Panc1 (cell line): ENCODE measurements around the gene TSPAN5. TPM values are rescaled to one million over a fixed set of nuclear protein-coding genes. Genes with fewer than 3 reads are reported as not detected.

Experiments used
- ATAC-seq: fragments of 200-7000 bp; cut with Tn5 transposase; 2 replicates; pipeline ENCODE4 v1.9.1; 2020; ENCODE audit warnings: mild to moderate bottlenecking, moderate library complexity
- BruUV-seq: library from RNA; stranded (reverse); fragments of 400-500 nt; replicated peaks from 2 replicates; lab custom pipeline; 2021; lab: Mats Ljungman, UMichigan
- CTCF ChIA-PET: fragments of 300-600 bp; sonication (Branson Sonifier 250); formaldehyde crosslinking; loops from one replicate; lab custom pipeline; 2022; ENCODE audit warnings: antibody characterized with exemption; lab: Charles Lee
- POLR2A ChIA-PET: fragments of 300-600 bp; sonication (Branson Sonifier 250); formaldehyde crosslinking; loops from one replicate; lab custom pipeline; 2022; ENCODE audit warnings: antibody characterized with exemption; lab: Charles Lee
- DNase-seq: peaks from one replicate; pipeline ENCODE4 v3.0.0-alpha.2; 2010; ENCODE audit warnings: low read depth, low spot score
- H3K27ac ChIP-seq: 2 replicates; pipeline ENCODE4 v1.5.1; 2011; ENCODE audit warnings: mild to moderate bottlenecking, low read length, inconsistent platforms
- H3K27me3 ChIP-seq: fragments of 200-500 bp; sonication (Bioruptor generic); 2 replicates; pipeline ENCODE4 v1.6.0; 2014; ENCODE audit warnings: low read length, inconsistent platforms; ENCODE audit not compliant: control insufficient read depth, insufficient read depth
- H3K36me3 ChIP-seq: fragments of 200-500 bp; sonication (Bioruptor generic); 2 replicates; pipeline ENCODE4 v1.5.1; 2014; ENCODE audit warnings: inconsistent platforms, mild to moderate bottlenecking, low read length, moderate library complexity; ENCODE audit not compliant: control insufficient read depth, insufficient read depth
- H3K4me1 ChIP-seq: 2 replicates; pipeline ENCODE4 v1.5.1; 2011; ENCODE audit warnings: inconsistent platforms, mild to moderate bottlenecking, low read length, moderate library complexity; ENCODE audit not compliant: control insufficient read depth, insufficient read depth
- H3K4me3 ChIP-seq, 2 experiments: 2 replicates each; pipeline ENCODE4 v1.5.1; 2011 to 2012; ENCODE audit warnings: low read depth in 2 of 2, low read length in 2 of 2, mild to moderate bottlenecking in 2 of 2, inconsistent platforms in 1 of 2, moderate library complexity in 1 of 2
- H3K9me3 ChIP-seq: fragments of 200-500 bp; sonication (Bioruptor generic); 2 replicates; pipeline ENCODE4 v1.5.1; 2014; ENCODE audit warnings: low read depth, mild to moderate bottlenecking, inconsistent platforms, low read length, moderate library complexity; ENCODE audit not compliant: control insufficient read depth, insufficient read depth
- CTCF ChIP-seq: fragments of 450-650 bp; IDR thresholded peaks from 2 replicates; pipeline ENCODE4 v1.5.1; 2017; ENCODE audit warnings: mild to moderate bottlenecking
- POLR2AphosphoS5 ChIP-seq: IDR thresholded peaks from 2 replicates; pipeline ENCODE4 v1.6.1; 2012; ENCODE audit warnings: mild to moderate bottlenecking, low read depth, low read length, moderate library complexity
- REST ChIP-seq, 2 experiments: IDR thresholded peaks; 2 replicates each; pipeline ENCODE4 v1.6.1; 2011 to 2012; ENCODE audit warnings: low read depth in 2 of 2, control low read depth in 1 of 2, low read length in 1 of 2, mild to moderate bottlenecking in 1 of 2, moderate library complexity in 1 of 2; ENCODE audit not compliant: insufficient read depth in 1 of 2
- SIN3A ChIP-seq: IDR thresholded peaks from 2 replicates; pipeline ENCODE4 v1.6.1; 2012; ENCODE audit warnings: low read depth, mild to moderate bottlenecking, low read length, moderate library complexity, borderline replicate concordance; ENCODE audit not compliant: insufficient read depth
- TCF7L2 ChIP-seq: IDR thresholded peaks from 2 replicates; pipeline ENCODE4 v1.6.1; 2011; ENCODE audit warnings: mild to moderate bottlenecking, low read depth, low read length, inconsistent platforms
- in situ Hi-C: cut with HindIII; loops from 2 replicates; pipeline ENCODE4 v1.10.0; 2016; ENCODE audit warnings: low sequenced_read_pairs, low pct_unique_long_range_greater_than_20kb
- intact Hi-C: fragments of 100-400 bp; cut with micrococcal nuclease; formaldehyde crosslinking; loops from one replicate; pipeline ENCODE4 v1.10.0; 2022; ENCODE audit not compliant: unreplicated experiment
- total RNA-seq: library from RNA; stranded (reverse); gene quantifications from one replicate; pipeline ENCODE4 v1.2.1, GENCODE V29; 2021; ENCODE audit not compliant: unreplicated experiment

The TSPAN5 gene
- total RNA-seq, 1 experiment from 2014 or later: 61.9 TPM

DNA sequence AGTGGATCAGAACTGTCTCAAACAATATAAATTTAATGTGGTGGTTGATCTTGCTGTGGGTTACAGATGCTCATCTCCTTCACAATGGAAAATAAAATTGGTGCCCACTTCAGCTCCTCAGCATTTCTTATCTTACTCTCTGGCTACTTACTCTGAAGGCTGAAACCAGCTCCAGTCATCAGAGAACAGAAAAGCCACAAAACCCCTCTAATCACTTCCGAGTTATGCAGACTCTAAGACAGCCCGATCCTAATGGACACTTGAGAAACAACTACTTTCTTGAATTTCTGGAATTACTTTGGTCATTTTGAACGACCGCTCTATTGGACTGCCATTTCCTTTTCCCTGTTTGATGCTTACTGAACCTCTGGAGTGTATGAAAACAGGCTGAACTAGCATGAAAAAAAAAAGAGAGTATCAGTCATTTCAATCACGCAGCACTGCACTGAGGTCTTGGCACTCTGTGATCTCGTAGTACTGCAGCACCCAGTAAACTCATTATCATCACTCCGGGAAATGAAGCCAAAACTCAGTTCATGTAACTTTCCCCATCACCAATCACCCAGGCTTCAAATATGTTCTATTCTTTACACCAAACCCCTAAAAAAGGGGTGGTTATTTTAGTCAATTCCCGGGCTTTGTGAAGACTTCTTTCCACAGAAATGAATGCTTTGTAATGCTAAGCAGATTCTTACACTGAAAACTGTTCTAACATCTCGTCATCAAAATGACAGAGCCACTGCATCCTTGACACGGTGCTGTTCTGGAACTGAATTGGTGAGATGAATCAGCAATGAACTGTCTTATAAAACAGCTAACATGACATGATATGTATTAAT is 54.5 kb downstream of the TSPAN5 start:
- ChIA-PET CTCF (no interaction called here), POLR2A (no interaction called here)
- no peak for TF ChIP-seq SIN3A
- no peak for TF ChIP-seq CTCF
- TF ChIP-seq TCF7L2: no peak
- no peak for TF ChIP-seq REST (IDR thresholded peaks at IDR 0.05; ENCODE audit: insufficient read depth in 1 of 2, low read depth in 2 of 2, low read length in 1 of 2)
- no peak for TF ChIP-seq POLR2AphosphoS5
- intact Hi-C loops: no loop called here
- Histone ChIP-seq H3K36me3 (no peaks in the 10 kb centered on the region; the same call in 1 of the 2 replicates), H3K27ac (no peak overlapping the region), H3K27me3 (no peaks in the 10 kb centered on the region), H3K9me3 (peaks cover 9% of the 10 kb centered on the region; the same call in 1 of the 2 replicates), H3K4me3 (no peak overlapping the region), H3K4me1 (no peaks in the 10 kb centered on the region)
- in situ Hi-C loops: no loop called here
- BruUV-seq: no TSS peak
- no peak for ATAC-seq
- no peak for DNase-seq

- Histone ChIP-seq H3K27me3 (no peaks in the 10 kb centered on the region), H3K4me1 (no peaks in the 10 kb centered on the region), H3K27ac (no peak overlapping the region), H3K36me3 (no peaks in the 10 kb centered on the region), H3K9me3 (peaks cover 10% of the 10 kb centered on the region; the same call in 1 of the 2 replicates), H3K4me3 (no peak overlapping the region)
- POLR2A ChIA-PET: no interaction called here
- DNase-seq (no peak), ATAC-seq (no peak)
- no TSS peak for BruUV-seq
- TF ChIP-seq POLR2AphosphoS5 (no peak), SIN3A (no peak), REST (IDR thresholded peaks at IDR 0.05; ENCODE audit: insufficient read depth in 1 of 2, low read depth in 2 of 2, low read length in 1 of 2) (no peak), CTCF (no peak), TCF7L2 (no peak)
- intact Hi-C loops: no loop called here
- in situ Hi-C loops: no loop called here
- CTCF ChIA-PET: no interaction called here
These were observed 56.1 kb downstream of the TSPAN5 start for GRCh38 chr4:98602270-98602669.
